GM03348 (cell line): ENCODE measurements around the gene RPS23.
"Not testable (repeated sequence)": the region's sequence is repeated elsewhere in the genome, so short reads cannot be mapped to it uniquely, and the experiment has no call there.

Experiments
- DNase-seq: peaks from one replicate; pipeline ENCODE4 v3.0.0; 2012; ENCODE audit warnings: low spot score

The RPS23 gene

DNA sequence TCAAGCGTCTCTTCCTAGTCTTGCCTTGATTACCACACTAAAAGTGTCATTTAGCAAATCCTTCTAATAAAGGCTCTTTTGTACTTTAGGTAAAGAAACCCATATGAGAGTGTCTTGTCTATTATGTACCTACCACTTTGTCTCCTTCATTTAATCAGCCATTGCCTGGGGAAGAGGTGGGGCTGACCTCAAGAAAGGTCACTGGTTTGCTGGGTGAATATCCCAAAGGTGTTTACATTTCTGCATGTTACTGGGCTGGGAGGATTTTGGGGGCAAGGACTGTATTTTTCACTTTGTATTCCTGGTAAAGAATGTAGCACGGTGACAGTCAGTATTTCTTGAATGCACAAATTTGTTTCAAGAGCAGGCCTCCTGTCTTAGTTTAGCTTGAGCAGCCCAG, 11.9 kb upstream of the RPS23 start:
- no peak for DNase-seq

DNA sequence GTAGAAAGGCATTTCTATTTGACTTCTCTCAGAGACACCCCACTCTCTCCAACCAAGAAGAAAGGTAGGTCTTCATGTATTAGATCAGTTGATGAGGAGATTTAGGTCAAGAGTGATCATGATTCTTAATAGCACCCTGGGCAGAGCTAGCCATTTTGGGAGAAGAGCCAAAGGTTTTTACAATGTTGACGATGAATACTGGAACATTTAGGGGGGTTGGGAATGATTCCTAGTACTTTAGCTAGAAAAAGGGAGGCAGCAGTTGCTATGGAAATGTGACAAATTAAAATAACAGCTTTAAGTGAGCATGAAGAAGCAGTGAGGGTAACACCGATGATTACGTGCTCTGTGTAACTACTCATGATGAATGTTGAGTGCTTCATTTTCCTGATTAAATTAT, 9.5 kb upstream of the RPS23 start:
- no peak for DNase-seq

DNA sequence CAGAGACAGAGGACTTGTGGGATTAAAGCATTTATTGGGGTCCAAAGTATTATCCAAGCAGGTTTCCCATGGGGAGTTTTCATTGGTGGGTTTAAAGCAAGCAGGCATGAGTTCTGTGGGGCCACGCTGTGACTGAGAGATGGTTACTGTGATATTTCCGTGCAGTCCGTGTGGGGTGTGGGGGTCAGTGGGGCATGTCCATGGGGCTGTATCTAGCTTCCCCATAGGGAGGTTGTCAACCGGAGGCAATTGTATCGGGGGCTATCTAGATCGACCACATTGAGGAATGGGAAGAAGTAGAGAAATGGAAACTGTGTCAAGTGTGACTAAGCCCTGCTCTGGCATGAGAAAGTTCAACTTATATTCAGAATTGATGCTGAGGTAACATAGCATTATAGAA, 7.1 kb upstream of the RPS23 start:
- DNase-seq = no peak

DNA sequence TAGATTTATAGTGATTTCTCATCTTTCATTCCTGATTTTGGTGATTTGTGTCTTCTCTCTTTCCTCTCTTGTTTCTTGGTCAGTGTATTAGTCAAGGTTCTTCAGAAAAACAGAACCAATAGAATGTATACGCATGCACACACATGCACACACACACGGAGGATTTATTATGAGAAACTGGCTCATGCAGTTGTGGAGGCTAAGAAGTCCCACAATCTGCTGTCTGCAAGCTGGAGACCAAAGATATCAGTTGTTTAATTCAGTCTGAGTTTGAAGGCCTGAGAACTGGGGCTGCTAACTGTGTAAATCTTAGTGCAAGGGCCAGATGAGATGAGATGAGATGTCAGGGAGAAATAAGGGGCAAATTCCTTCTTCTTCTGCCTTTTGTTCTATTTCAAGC, 5.7 kb upstream of the RPS23 start:
- no peak for DNase-seq

DNA sequence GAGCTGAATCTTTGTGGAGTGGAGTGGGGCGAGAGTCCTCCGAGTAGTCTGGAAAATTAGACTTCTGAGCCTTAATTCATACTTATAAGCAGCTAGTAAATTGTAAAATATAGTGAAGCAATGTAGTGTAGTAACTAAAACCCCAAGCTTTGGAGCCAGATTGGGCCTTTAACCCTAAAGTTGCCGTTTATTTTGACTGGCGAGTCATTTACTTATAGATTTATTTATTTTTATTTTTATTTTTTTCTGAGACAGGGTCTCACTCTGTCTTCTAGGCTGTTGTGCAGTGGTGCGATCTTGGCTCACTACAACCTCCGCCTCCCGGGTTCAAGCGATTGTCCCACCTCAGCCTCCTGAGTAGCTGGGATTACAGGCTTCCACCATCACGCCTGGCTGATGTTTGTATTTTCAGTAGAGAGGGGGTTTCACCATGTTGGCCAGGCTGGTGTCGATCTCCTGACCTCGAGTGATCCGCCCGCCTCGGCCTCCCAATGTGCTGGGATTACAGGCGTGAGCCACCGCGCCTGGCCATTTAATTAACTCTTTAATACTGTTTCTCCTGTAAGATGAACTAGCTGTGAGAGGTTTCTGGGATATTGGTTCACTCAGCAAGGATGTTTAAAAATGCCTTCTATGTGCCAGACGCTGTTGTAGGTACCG, 687 bp upstream of the RPS23 start:
- DNase-seq = no peak

DNA sequence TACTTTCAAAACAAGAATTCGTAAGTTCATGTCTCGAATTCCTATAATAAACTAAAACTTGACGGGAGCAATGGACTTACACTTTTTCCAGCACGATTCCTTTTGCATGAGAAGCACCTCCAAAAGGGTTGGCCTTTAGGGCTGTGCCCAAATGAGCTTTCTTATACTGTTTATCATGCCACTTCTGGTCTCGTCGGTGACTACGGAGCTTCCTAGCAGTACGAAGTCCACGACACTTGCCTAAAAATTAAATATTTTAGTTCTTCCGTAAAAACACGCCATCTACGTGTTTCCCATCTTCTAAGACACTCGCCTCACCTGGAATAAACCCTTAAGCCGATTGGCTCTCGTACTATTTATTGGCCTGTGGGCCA, 554 bp downstream of the RPS23 start:
- no peak for DNase-seq

DNA sequence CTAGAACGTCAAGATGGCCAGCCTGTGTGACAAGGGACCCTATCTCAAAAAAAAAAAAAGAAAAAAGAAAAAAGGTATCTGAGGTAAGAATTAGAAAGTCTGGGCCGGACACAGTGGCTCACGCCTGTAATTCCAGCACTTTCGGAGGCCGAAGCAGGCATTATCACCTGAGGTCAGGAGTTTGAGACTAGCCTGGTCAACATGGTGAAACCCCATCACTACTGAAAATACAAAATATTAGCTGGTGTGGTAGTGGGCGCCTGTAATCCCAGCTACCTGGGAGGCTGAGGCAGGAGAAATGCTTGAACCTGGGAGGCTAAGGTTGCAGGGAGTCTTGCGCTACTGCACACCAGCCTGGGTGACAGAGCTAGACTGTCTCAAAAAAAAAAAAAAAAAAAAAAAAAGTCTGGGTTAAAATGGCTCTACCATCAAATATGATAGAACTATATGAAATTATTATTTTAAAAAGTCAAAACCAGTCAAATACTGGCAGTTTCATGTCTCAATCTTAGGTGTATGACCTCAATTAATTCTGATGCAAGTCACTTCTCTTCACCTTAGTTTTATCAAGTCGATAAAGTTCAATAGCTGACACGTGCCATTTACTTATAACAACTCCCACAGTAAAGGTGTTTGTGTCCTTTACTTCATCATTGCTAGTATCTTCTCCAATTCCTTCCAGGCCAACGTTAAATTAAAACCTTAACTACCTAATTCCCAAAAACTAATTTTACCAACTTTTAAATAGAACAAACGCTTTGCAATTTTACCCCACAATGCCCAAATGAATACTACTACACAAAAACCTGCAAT, 1.1 kb downstream of the RPS23 start:
- no peak for DNase-seq

DNA sequence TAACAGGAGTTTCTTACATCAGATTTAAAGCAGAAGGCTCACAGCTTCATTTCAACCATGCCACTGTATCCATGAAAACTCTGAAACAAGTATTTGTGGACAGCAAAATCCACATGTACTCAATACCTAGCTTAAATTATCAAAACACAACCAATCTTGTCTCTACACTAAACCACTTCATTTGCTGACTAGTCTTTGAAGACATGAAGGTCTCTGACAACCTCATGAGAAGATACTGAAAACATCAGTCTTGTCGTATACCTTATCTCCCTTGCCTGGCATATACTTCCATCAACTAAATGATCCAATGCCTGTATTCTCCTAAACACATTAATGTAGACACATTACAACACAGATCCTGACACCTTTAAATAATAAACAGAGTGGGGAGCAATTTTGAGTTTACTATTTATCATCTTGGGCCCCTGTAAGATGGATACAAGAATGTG, 2.9 kb downstream of the RPS23 start:
- DNase-seq = no peak

DNA sequence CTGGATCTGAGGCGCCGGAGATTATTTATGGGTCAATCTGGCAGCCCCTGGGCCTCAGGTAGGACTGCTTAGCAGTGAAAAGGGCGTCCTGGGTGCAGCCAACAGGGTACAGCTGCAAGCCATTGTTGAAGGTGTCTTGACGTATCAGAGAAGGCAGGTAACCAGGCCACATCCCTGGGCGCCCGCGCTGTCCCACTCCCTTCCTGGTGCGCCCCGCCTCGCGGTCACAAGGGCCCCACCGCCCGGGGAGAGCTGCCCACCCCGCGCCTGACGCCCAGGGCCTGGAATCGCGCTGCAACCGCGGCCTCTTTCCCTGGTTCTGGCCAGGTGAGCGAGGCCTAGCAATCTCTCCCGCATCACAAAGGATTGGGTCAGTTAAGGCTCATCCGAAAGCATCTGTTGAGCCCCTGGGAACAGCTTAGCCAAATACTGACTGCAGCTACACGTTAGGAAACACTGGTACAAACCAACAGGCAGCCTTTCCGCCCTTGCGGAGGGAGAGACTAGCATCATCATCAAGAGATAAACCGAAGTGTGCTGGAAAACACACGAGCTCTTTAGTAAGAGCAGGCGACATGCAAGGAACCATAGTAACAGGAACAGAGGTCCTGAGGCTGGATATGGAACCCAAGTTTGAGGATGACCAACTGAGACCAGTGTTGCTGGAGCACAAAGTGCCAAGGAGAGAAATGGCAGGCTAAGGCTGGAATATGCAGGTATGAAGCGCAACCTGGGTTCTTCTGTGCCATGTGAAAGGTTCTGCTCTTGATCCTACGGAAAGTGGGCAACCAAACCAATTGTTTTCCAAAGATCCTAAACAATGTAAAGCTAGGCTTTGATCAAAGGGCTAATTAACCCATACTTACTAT, 3.6 kb downstream of the RPS23 start:
- no peak for DNase-seq

DNA sequence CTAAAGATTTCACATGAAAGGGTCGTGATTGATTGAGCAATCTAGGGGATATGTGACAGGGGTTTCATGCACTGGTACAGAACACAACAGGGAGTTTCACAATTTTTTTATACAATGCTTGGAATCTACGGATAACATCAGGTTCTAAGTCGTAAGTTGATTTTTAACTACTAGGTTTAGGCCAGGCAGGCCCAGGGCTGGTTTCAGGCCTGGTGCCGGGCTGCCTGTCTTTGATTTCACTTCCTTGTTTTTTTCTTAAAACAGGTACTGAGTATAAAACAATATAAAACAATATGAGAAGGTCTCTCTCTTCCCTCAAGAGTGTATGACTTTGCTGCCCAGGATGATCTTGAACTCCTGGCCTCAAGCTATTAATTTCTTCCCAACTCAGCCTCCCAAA, 4.7 kb downstream of the RPS23 start:
- DNase-seq = not testable (repeated sequence)

DNA sequence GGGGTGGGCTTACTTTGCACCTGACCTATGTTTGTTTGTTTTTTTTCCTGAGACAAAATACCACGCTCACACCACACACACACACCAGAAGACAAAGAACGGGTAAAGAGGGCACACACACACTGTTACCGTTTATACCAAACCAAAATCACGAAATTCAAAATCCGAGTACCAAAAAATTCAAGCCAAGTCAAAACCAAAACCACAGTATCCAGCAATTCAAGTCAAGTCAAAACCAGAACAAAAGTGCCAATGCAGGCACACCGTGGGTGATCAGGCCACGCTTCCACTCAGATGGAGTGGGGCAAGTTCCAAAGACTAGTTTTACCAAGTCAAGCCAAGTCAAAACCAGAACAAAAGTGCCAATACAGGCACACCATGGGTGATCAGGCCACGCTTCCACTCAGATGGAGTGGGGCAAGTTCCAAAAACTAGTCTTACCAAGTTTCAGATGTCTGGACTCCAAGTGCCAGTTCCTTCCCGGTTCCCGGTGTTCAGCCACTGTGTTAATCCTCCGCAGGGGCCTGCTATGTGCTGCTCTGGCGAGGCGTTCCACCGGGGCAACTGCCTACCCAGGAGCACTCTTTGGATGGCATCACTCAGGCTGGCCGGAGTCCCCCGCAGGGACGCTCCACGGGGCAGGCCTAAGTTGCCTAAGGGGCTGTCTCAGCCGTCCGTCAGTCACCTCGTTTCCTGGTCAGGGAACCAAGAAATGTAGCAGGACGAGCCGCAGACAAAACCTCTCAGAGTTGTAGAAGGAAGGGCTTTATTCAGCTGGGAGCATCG, 5.4 kb downstream of the RPS23 start:
- not testable (repeated sequence) for DNase-seq

DNA sequence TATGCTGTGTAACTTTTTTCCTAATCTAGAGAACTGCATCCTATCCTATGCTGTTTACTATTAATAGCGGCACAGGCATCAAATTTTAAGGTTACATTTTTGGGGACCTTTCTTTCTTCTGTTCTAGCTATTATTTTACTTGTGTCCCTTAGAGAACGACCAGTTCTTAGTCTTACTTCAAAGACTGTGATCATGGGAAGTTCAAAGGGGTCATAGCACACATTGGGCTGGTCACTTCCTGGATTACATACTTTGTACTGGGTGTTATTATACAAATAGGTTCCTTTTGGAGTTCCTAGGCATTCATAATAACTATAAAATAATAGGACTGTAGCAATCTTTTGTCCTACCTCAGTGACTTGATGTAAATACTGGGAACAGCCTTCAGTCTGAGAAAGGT, 8.8 kb downstream of the RPS23 start:
- DNase-seq = not testable (repeated sequence)

DNA sequence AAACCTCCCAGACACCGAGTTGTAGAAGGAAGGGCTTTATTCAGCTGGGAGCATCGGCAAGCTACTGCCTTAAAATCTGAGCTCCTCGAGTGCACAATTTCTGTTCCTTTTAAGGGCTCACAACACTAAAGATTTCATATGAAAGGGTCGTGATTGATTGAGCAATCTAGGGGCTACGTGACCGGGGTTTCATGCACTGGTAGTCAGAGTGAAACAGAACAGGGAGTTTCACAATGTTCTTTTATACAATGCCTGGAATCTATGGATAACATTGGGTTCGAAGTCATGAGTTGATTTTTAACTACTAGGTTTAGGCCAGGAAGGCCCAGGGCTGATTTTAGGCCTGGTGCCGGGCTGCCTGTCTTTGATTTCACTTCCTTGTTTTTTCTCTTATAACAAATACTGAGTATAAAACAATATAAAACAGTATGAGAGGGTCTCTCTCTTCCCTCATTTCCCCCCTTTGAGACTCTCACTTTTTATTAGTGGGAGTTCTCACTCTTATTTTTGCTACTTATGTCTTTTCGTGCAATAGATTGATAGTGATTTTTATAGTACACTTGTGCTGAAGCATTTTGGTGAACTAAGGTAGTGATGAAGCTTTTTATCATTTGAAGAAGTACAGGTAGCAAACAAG, 10.7 kb downstream of the RPS23 start:
- DNase-seq = not testable (repeated sequence)

DNA sequence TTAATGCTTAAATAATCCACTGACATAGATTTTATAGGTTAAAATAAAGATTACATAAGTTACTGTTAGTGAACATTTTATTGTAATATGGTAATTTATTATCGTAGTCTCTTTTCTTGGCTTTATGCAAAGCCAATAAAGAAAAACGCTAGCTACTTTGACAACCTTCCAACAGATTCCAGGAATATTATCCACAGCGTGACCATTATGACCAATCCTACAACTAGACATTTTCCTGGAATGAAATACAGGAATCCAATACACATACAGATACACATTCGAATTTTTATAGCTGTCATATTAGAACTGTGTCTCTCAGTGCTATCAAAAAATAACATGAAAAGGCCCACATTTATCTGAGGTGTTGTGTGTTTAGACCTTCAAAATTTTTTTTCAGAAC, 13.1 kb downstream of the RPS23 start:
- DNase-seq = peak; percentile 46

DNA sequence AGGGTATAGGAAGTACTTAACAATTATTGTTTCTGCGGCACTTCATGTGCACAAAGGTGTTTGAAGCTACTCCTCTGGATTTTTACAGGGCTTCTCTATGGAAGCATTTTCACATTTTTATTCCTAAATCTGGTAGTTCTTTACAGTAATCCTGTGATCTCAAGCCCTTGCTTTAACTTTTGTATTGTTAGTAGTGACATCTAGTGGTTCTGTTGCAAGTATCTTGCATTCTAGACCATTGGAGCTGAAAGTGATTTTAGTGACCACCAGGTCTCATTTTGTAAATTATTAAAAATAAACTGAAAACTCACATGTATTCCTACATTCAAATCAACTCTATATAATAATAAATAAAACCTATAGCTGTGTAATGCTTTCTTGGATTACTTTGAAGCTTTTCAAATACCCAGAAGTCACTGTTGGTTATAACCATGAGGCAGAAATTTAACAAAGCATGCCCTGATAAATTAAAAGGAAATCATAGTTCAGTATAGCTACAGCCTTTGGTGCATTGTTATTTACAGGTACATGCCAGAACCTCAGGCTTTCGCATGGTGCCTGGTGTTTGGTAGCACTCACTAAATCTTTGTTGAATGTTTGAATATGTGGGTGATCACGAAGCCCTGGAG, 18.9 kb downstream of the RPS23 start:
- peak; percentile 43 for DNase-seq

DNA sequence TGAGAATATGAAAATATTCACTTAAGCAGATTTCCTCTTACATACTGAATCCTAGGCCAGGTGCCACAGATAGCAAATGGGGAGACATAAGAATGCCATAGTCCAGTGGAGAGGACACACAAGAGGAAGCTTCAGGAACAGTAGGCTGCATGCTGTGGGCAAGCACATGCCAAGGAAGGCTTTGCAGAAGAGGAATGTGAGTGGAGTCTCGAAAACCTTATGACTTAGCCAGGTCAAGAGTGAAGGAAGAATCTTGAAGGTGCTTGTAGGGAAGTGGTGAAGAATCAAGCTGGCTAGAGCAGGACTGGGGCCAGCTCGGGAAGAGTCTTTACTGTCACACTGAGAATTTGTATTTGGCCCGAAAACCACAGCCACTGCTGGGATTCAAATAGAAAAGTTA, 20.4 kb downstream of the RPS23 start:
- DNase-seq = no peak

DNA sequence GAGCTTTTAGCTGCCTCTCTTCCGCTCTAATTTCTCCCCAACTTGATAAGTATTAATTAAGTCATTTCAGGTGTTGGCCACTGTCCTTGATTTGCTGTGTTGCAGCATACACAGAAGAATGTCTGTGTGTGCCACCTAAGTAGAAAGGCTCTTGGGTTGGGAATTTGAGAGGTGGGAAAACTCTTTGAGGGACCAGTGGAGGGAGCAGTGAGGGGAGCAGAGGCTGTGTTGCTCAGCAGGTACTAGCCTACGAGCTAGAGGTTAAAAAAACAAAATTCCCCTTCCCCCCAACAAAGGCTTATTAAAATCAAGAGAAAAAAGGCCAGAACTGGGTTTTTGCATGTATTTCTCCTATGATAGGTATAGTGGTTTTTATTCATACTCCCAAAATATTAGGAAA, 20.9 kb downstream of the RPS23 start:
- no peak for DNase-seq

DNA sequence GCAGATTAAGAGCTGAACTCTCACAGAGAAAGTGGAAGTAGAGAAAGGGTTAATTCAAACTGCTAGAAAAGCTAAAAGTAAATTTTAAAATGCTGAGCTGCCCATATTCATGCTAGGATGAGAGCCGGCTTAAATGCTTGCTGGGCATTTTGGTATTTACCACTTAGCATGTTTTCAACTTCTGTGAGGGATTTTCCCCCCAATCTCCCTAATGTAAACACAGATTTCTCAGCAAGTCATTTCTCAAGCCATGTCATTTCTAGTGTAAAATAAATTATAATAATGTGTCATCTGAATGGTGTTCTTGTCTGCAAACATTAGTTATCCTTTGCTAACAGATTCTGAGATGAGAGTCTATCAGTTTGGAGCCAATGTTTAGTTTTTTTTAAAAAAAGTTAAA, 22.3 kb downstream of the RPS23 start:
- no peak for DNase-seq

DNA sequence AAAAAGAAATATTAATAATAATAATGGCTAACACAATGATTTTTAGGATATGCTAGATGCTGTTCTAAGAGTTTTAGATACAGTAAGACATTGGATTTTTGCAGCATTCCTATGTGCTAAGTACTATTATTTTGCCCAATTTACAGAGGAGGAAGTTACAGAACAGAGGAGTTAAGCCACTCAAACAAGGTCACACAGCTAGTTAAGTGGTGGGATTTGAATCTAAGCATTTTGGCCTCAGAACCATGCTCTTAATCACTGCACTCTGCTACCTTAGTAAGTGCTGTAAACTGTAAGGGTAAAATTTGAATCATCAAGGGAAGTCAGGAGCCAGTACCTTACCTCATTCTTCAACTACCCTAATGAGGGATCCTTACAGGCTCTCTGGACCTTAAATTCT, 25.4 kb downstream of the RPS23 start:
- DNase-seq = no peak

DNA sequence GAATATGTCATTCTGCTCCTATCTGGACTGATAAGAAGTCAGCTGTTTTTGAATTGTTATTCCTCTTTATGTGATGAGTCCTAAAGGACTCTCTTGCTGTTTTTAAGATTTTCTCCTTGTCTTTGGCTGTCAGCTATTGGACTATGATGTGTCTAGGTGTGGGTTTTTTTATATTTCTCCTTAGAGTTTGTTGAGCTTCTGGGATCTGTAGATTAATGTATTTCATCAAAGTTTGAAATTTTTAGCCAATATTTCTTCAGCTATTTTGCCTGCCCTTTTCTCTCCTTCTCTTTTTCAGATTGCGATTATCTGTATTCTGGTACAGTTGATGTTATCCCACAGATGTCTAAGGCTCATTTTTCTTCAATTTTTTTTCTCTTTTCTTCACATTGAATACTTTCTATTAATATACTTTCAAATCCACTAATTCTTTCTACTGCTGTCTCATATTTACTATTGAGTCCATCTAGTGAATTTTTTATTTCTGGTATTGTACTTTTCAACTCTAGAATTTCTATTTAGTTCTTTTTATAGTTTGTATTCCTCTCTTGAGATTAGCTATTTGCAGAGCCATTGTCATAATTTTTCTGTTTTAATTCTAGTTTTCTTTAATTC, 31.1 kb downstream of the RPS23 start:
- no peak for DNase-seq
